Left ventricle myocardium inferior (tissue), 1 donor: ENCODE results near the gene ANKLE2. TPM values are rescaled to one million over a fixed set of nuclear protein-coding genes. Genes with fewer than 3 reads are reported as not detected.

Source experiments
- DNase-seq: peaks from one replicate; pipeline ENCODE4 v3.0.0-alpha.2; 2020
- H3K27ac ChIP-seq: fragments of 200-600 bp; replicated peaks from 2 replicates; pipeline ENCODE4 v1.8.0; 2021
- H3K27me3 ChIP-seq: fragments of 200-600 bp; 2 replicates; pipeline ENCODE4 v1.8.0; 2021; ENCODE audit warnings: low read depth
- H3K36me3 ChIP-seq: fragments of 200-600 bp; 2 replicates; pipeline ENCODE4 v1.8.0; 2021
- H3K4me1 ChIP-seq: fragments of 200-600 bp; 2 replicates; pipeline ENCODE4 v1.8.0; 2021
- H3K4me3 ChIP-seq: fragments of 200-600 bp; 2 replicates; pipeline ENCODE4 v1.8.0; 2021; ENCODE audit warnings: mild to moderate bottlenecking, moderate library complexity
- H3K9me3 ChIP-seq: fragments of 200-600 bp; replicated peaks from 2 replicates; pipeline ENCODE4 v1.8.0; 2021
- CTCF ChIP-seq: fragments of 200-600 bp; IDR thresholded peaks from 2 replicates; pipeline ENCODE4 v1.8.0; 2021; ENCODE audit warnings: antibody characterized with exemption, mild to moderate bottlenecking, borderline replicate concordance
- intact Hi-C: fragments of 100-400 bp; cut with micrococcal nuclease; formaldehyde crosslinking; loops from one replicate; pipeline ENCODE4 v1.11.0; 2022
- total RNA-seq: library from RNA; stranded (reverse); fragmentation: NEBNext Ultra II Directional; extraction: Animal tissue kit (Norgen Biotek cat#: 25700); gene quantifications from one replicate; pipeline ENCODE4 v1.2.1, GENCODE V29; 2021
- donor health status: DM: no; HTN: yes; CAD: no; lungs with severe emphysema.

ANKLE2 gene
- total RNA-seq, 1 donor from 2014 or later, result 21.2 TPM

- Histone ChIP-seq H3K4me1 (peaks cover 3% of the 10 kb centered on the region), H3K9me3 (no peaks in the 10 kb centered on the region), H3K27ac (no peak overlapping the region), H3K27me3 (no peaks in the 10 kb centered on the region), H3K4me3 (no peak overlapping the region), H3K36me3 (peaks cover 86% of the 10 kb centered on the region)
- intact Hi-C loops, result no loop called here
- no peak for DNase-seq
- TF ChIP-seq CTCF, result no peak
Observed at GRCh38 chr12:132728502-132728901, 33.1 kb downstream of the ANKLE2 start.

- intact Hi-C loops, result no loop called here
Observed at GRCh38 chr12:132727091-132727794, 34.4 kb downstream of the ANKLE2 start.

GRCh38 chr12:132726386-132726785 is 35.2 kb downstream of the ANKLE2 start:
- H3K36me3 ChIP-seq, result peaks cover 84% of the 10 kb centered on the region
- no peaks in the 10 kb centered on the region for H3K9me3 ChIP-seq
- intact Hi-C loops, result no loop called here
- no peak for TF ChIP-seq CTCF
- H3K4me1 ChIP-seq, result peaks cover 12% of the 10 kb centered on the region
- no peak overlapping the region for H3K27ac ChIP-seq
- DNase-seq, result no peak
- H3K27me3 ChIP-seq, result no peaks in the 10 kb centered on the region
- no peak overlapping the region for H3K4me3 ChIP-seq

More at GRCh38 chr12:132727091-132727794, 34.4 kb downstream of the ANKLE2 start:
- H3K4me1 ChIP-seq, result peaks cover 12% of the 10 kb centered on the region
- H3K9me3 ChIP-seq, result no peaks in the 10 kb centered on the region
- DNase-seq, result no peak
- peaks cover 83% of the 10 kb centered on the region for H3K36me3 ChIP-seq
- H3K4me3 ChIP-seq, result no peak overlapping the region
- H3K27me3 ChIP-seq, result no peaks in the 10 kb centered on the region
- no peak overlapping the region for H3K27ac ChIP-seq
- TF ChIP-seq CTCF, result no peak

GRCh38 chr12:132724506-132725241 is 37.0 kb downstream of the ANKLE2 start:
- no peaks in the 10 kb centered on the region for H3K27me3 ChIP-seq
- intact Hi-C loops, result no loop called here
- DNase-seq, result no peak
- no peaks in the 10 kb centered on the region for H3K9me3 ChIP-seq
- H3K4me1 ChIP-seq, result peaks cover 12% of the 10 kb centered on the region
- H3K27ac ChIP-seq, result no peak overlapping the region
- peaks cover 84% of the 10 kb centered on the region for H3K36me3 ChIP-seq
- no peak overlapping the region for H3K4me3 ChIP-seq
- no peak for TF ChIP-seq CTCF

- Histone ChIP-seq H3K4me1 (peaks cover 12% of the 10 kb centered on the region), H3K27ac (no peak overlapping the region), H3K9me3 (no peaks in the 10 kb centered on the region), H3K27me3 (no peaks in the 10 kb centered on the region), H3K4me3 (no peak overlapping the region), H3K36me3 (peaks cover 88% of the 10 kb centered on the region)
- intact Hi-C loops, result no loop called here
- TF ChIP-seq CTCF, result no peak
- DNase-seq, result no peak
Observed at GRCh38 chr12:132723764-132724140, 37.9 kb downstream of the ANKLE2 start.
